Measurements from ENCODE around the gene ZNF518B.

Gene ZNF518B

GRCh38 chr4:10457255-10457801, at the start of gene ZNF518B:
Gene ZNF518B (minus strand): TSS chr4:10457426. CDS start chr4:10446328, 11,098 bp downstream.
- peaks cover 3% of the 10 kb centered on the region for H3K27me3 ChIP-seq (ENCODE audit: control insufficient read depth, insufficient read depth, low read length)
- no peak for TF ChIP-seq CTCF (IDR thresholded peaks at IDR 0.05)
- H3K4me2 ChIP-seq (ENCODE audit: low read length), result peak within 1 kb of the TSS; percentile 83
- H3K9me3 ChIP-seq (ENCODE audit: control insufficient read depth, low read length), result no peaks in the 10 kb centered on the region
- H3K9ac ChIP-seq, result no peak within 1 kb of the TSS
- H3K79me2 ChIP-seq, result no peaks in the 10 kb centered on the region
- H3K27ac ChIP-seq, result no peak within 1 kb of the TSS
- peak within 1 kb of the TSS; percentile 53 for H3K4me3 ChIP-seq (ENCODE audit: low read depth, low read length)
- H3K4me1 ChIP-seq, result no peaks in the 10 kb centered on the region
- H2AFZ ChIP-seq, result peak within 1 kb of the TSS; percentile 84
- no peaks in the 10 kb centered on the region for H3K36me3 ChIP-seq (ENCODE audit: control insufficient read depth, insufficient read depth, low read length)

DNA sequence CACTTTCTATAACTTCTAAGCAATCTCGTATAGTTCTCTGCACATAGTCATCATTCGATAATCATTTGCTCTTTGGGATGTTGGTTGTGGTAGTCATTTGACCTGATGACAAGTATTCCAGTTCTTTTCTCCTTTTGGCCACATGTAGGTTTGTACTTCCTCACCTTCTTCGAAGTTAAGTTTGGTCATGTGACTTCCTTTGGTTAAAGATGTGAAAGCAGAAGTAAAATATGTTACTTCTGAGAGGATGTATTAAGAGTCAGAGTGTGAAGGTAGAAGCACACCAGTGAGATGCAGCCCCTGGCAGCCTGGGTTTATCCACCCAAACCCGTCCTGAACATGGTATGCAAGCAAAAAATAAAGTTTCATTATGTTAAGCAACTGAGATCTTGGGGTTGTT, 48.9 kb upstream of the ZNF518B start:
- Histone ChIP-seq H3K4me1 (no peaks in the 10 kb centered on the region), H3K9ac (no peak overlapping the region), H3K4me2 (ENCODE audit: low read length) (no peak overlapping the region), H3K36me3 (ENCODE audit: control insufficient read depth, insufficient read depth, low read length) (no peaks in the 10 kb centered on the region), H3K9me3 (ENCODE audit: control insufficient read depth, low read length) (no peaks in the 10 kb centered on the region), H3K79me2 (no peaks in the 10 kb centered on the region), H3K27me3 (ENCODE audit: control insufficient read depth, insufficient read depth, low read length) (no peaks in the 10 kb centered on the region), H3K4me3 (ENCODE audit: low read depth, low read length) (no peak overlapping the region), H2AFZ (no peak overlapping the region), H3K27ac (no peak overlapping the region)
- no peak for TF ChIP-seq CTCF (IDR thresholded peaks at IDR 0.05)

DNA sequence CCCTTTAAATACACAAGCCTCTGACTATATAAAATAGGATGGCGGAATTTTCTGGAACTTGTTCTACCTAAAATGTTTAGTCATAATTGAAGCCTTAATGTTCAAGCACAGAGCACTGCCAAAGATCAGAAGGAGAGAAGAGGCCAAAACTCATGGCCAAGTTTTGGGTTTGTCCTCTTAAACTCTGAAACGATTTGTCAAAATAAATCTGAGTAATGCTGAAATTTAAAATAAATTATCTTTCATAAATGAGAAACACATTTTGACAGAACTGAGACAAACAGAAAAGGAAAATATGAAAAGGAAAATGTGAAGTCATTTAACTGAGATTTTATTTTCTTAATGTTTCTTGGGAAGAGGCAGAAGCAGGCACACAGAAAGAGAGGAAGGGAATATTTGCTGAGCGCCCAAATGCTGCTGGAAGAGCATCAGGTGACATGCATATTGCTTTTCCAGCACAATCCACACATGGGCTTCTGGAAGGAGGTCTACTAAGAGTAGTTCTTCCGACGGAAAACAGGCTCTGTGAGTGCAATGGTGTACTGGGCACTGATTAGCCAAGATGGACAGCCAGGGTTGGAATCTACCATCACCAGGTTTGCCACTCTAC, 47.4 kb upstream of the ZNF518B start:
- no peaks in the 10 kb centered on the region for H3K9me3 ChIP-seq (ENCODE audit: control insufficient read depth, low read length)
- no peak overlapping the region for H2AFZ ChIP-seq
- H3K27me3 ChIP-seq (ENCODE audit: control insufficient read depth, insufficient read depth, low read length), result no peaks in the 10 kb centered on the region
- TF ChIP-seq CTCF (IDR thresholded peaks at IDR 0.05), result no peak
- no peak overlapping the region for H3K4me2 ChIP-seq (ENCODE audit: low read length)
- no peak overlapping the region for H3K27ac ChIP-seq
- H3K36me3 ChIP-seq (ENCODE audit: control insufficient read depth, insufficient read depth, low read length), result no peaks in the 10 kb centered on the region
- no peaks in the 10 kb centered on the region for H3K4me1 ChIP-seq
- H3K4me3 ChIP-seq (ENCODE audit: low read depth, low read length), result no peak overlapping the region
- no peak overlapping the region for H3K9ac ChIP-seq
- H3K79me2 ChIP-seq, result no peaks in the 10 kb centered on the region

GRCh38 chr4:10502717-10503116, 45.5 kb upstream of the ZNF518B start:
- Histone ChIP-seq H3K27me3 (ENCODE audit: control insufficient read depth, insufficient read depth, low read length) (no peaks in the 10 kb centered on the region), H3K79me2 (no peaks in the 10 kb centered on the region), H2AFZ (no peak overlapping the region), H3K36me3 (ENCODE audit: control insufficient read depth, insufficient read depth, low read length) (no peaks in the 10 kb centered on the region), H3K27ac (no peak overlapping the region), H3K4me1 (no peaks in the 10 kb centered on the region), H3K9me3 (ENCODE audit: control insufficient read depth, low read length) (no peaks in the 10 kb centered on the region), H3K4me2 (ENCODE audit: low read length) (no peak overlapping the region), H3K4me3 (ENCODE audit: low read depth, low read length) (no peak overlapping the region), H3K9ac (no peak overlapping the region)
- no peak for TF ChIP-seq CTCF (IDR thresholded peaks at IDR 0.05)

DNA sequence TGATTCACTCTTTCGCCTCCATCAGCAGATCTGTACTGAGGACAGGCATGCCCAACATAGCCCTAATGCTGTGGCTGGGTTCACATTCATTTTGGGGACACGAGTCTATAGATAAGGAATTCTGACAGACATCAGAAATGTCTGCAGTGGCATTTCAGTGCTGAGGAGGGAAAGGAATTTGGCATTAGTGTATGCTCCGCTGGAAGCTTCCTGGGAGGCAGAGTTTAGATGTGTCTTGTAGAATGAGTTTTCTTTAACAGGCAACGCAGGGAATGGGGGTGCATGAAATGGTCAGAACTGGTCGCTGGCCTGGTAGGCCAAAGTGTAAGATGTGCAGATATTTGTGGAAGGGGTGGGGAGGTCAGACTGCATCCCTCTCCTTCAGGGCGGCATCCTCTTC, 43.5 kb upstream of the ZNF518B start:
- Histone ChIP-seq H2AFZ (no peak overlapping the region), H3K27me3 (ENCODE audit: control insufficient read depth, insufficient read depth, low read length) (no peaks in the 10 kb centered on the region), H3K79me2 (no peaks in the 10 kb centered on the region), H3K9ac (no peak overlapping the region), H3K36me3 (ENCODE audit: control insufficient read depth, insufficient read depth, low read length) (no peaks in the 10 kb centered on the region), H3K27ac (no peak overlapping the region), H3K4me2 (ENCODE audit: low read length) (no peak overlapping the region), H3K4me1 (no peaks in the 10 kb centered on the region), H3K4me3 (ENCODE audit: low read depth, low read length) (no peak overlapping the region), H3K9me3 (ENCODE audit: control insufficient read depth, low read length) (no peaks in the 10 kb centered on the region)
- TF ChIP-seq CTCF (IDR thresholded peaks at IDR 0.05), result no peak
